Measurements from ENCODE around the gene GAS2L3.

DNA sequence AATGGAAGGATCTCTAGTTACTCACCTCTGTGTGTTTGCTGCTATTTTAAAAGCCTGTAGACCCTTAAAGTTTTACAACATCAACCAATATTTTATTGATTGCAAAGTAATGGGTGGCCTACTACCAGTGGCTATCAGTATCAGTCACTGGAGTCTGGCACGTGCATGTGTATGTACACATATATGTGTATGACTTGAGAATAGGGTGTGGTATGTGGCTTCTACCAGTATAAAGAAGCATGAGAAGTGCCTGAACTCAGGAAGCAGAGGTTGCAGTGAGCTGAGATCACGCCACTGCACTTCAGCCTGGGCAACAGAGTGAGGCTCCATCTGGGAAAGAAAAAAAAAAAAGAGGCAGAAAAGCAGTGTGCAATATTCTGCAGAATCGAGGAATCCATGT, 45.5 kb upstream of the GAS2L3 start:
- no peak for TF ChIP-seq POLR2A (IDR thresholded peaks at IDR 0.05; ENCODE audit: low read length)
- TF ChIP-seq GATA1 (IDR thresholded peaks at IDR 0.05; ENCODE audit: low read depth, low read length), result no peak
